ENCODE results near the gene SCUBE1. TPM values are rescaled to one million over a fixed set of nuclear protein-coding genes. Genes with fewer than 3 reads are reported as not detected.

Gene SCUBE1
- total RNA-seq, 1 donor from 2014 or later: not detected

DNA sequence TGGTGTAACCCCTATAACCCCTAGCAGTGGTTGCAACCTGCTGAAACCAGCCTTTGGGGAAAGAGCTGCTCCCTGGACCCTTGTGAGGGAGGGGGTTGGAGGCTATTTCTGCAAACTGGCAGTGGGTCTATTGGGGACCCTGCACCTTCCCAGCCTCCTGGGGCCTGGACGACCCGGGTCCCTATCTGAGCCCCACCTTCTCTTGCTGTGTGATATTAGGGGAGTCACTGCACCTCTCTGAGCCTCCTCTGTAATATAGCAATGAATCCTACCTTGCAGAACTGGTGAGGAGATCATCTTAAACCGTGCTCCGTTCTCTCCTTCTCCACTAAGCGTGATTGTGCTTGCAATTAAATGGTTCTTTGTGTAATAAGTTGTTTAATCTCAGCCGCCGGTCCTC, 44.6 kb upstream of the SCUBE1 start:
- TF ChIP-seq, protein P1, sequence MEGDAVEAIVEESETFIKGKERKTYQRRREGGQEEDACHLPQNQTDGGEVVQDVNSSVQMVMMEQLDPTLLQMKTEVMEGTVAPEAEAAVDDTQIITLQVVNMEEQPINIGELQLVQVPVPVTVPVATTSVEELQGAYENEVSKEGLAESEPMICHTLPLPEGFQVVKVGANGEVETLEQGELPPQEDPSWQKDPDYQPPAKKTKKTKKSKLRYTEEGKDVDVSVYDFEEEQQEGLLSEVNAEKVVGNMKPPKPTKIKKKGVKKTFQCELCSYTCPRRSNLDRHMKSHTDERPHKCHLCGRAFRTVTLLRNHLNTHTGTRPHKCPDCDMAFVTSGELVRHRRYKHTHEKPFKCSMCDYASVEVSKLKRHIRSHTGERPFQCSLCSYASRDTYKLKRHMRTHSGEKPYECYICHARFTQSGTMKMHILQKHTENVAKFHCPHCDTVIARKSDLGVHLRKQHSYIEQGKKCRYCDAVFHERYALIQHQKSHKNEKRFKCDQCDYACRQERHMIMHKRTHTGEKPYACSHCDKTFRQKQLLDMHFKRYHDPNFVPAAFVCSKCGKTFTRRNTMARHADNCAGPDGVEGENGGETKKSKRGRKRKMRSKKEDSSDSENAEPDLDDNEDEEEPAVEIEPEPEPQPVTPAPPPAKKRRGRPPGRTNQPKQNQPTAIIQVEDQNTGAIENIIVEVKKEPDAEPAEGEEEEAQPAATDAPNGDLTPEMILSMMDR (conservative IDR thresholded peaks at IDR 0.05; ENCODE audit: low read depth, low read length): no peak
- DNase-seq (ENCODE audit: low read depth): no peak

DNA sequence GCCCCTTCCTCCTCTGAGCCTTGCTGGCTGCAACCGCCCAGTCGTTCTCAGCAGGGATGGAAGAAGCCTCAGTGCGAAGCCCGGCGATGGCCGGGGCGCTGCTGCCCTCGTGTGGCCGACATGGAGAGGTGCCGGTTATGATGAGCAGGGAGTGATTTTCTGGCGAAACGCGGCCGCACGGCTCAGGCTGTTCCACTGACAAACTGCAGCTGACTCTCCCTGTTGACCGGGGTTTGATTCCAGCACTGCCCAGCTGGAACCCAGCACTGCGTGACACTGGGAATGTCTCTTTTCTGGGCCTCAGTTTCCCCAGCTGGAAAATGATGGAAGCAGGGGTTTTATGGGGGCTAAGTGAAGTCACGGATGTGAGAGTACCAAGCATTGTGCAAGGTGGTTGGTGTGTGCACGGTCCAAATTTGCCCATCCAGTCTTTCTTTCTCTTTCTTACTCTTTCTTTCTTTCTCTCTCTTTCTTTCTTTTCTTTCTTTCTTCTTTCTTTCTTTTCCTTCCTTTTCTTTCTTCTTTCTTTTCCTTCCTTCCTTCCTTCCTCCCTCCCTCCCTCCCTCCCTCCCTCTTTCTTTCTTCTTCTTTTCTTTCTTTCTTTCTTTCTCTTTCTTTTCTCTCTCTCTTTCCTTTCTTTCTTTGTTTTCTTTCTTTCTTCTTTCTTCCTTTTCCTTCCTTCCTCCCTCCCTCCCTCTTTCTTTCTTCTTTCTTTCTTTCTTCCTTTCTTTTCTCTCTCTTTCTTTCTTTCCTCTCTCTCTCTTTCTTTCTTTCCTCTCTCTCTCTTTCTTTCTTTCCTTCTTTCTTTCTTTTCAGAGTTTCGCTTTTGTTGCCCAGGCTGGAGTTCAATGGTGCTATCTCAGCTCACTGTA, 42.8 kb upstream of the SCUBE1 start:
- DNase-seq (ENCODE audit: low read depth): no peak
- TF ChIP-seq, protein P1 (conservative IDR thresholded peaks at IDR 0.05; ENCODE audit: low read depth, low read length): peak; percentile 86
- no peak overlapping the region for H3K4me3 ChIP-seq (ENCODE audit: low read depth, low read length)

More for the DNA sequence above, 44.6 kb upstream of the SCUBE1 start:
- no peak overlapping the region for H3K4me3 ChIP-seq (ENCODE audit: low read depth, low read length)

DNA sequence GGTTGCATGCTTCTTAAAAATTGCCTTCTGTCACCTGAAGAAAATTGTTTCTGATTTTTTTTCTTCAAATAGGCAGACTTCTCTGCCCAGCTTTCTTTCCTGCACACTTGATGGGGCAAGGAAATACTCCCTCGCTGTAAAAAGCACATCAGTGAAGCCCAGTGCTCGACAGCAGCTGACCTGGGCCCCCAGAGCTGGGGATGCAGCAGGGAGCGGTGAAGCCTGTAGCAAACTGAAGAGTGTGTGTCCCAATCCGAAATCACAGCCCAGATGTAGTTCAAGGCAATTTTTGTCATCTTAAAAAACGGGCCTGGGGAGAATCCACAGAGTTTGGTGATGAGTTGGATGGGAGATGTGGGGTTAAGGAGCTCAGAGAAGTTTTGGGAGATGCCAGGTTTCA, 41.7 kb upstream of the SCUBE1 start:
- no peak overlapping the region for H3K4me3 ChIP-seq (ENCODE audit: low read depth, low read length)
- TF ChIP-seq, protein P1 (conservative IDR thresholded peaks at IDR 0.05; ENCODE audit: low read depth, low read length): no peak
- no peak for DNase-seq (ENCODE audit: low read depth)

DNA sequence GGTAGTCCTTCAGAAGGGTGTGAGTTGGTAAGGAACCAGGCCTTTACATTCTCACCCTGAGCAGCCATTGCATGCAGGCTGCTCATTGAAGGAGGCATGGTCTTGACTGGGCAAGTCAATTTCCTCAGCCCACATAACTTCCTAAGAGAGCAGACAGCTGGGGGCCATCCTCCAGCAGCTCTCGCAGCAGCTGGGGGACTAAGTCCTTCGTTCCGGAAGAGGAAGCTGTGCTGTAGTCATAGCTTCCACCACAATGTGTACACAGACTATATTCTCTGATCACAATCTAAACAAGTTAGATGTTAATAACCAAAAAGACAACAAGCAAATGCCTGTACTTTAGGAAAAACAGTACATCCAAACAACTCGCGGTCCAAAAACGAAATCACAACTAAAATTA, 38.5 kb upstream of the SCUBE1 start:
- DNase-seq (ENCODE audit: low read depth): no peak
- TF ChIP-seq, protein P1 (conservative IDR thresholded peaks at IDR 0.05; ENCODE audit: low read depth, low read length): no peak
- H3K4me3 ChIP-seq (ENCODE audit: low read depth, low read length): no peak overlapping the region

DNA sequence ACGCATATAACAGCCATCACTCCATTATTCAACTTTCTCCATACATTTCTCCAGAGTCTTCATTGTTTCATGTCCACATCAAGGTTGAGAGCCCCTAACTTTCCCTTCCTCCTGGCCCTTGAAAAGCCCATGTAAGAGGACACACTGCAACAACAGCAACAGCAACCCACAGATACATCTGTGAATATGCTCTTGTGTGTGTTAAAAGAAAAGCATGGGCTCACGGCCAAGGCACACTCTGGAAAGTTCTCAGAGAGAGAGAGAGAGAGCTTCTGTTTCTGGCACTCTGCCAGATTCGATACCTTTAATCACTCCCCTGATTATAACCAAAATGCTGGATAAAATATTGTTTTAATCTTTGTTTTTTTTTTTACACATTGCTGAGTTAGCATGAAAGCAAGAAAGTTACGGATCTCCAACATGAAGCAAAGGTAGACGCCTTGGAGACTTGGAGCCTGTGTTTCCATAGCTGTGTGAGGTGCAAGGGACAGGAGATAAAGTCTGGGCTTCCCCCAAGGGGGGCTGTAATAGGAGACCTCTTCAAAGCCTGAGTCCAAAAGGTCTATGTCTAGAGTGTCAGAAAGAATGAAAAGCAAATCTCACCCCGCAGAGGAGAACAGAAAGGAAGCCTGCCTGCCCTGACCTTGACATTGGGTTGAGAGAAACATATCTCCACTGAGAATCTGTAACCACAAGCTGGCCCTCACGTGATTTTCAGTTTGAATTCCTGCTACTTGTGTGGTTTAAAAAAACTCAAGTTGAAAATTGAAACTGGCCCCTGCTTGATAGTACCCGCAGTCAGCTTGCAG, 34.9 kb upstream of the SCUBE1 start:
- TF ChIP-seq, protein P1 (conservative IDR thresholded peaks at IDR 0.05; ENCODE audit: low read depth, low read length): no peak
- DNase-seq (ENCODE audit: low read depth): no peak

DNA sequence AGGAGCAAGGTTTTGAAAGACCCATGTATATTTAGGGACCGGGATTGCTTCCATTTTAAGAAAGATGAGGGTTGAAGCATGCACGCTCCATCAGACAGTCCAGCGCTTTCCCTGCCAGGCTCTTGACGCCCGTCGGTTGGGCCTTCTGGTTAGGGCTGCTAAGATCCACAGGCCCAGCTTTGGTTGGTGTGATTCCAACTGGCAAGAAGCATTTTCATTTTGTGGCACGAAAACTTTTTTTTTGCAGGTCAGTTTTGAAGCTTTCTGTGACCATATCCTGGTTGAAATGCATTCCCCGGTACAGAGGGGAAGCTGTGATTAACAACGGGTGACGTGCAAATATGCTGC, 34.4 kb upstream of the SCUBE1 start:
- H3K4me3 ChIP-seq (ENCODE audit: low read depth, low read length): no peak overlapping the region
- DNase-seq (ENCODE audit: low read depth): no peak
- TF ChIP-seq, protein P1 (conservative IDR thresholded peaks at IDR 0.05; ENCODE audit: low read depth, low read length): no peak

More for the DNA sequence above, 34.9 kb upstream of the SCUBE1 start:
- no peak overlapping the region for H3K4me3 ChIP-seq (ENCODE audit: low read depth, low read length)

Data from epithelial cell of proximal tubule (primary cell).